Measurements from ENCODE around the gene CRYGA.

Gene CRYGA, protein sequence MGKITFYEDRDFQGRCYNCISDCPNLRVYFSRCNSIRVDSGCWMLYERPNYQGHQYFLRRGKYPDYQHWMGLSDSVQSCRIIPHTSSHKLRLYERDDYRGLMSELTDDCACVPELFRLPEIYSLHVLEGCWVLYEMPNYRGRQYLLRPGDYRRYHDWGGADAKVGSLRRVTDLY

DNA sequence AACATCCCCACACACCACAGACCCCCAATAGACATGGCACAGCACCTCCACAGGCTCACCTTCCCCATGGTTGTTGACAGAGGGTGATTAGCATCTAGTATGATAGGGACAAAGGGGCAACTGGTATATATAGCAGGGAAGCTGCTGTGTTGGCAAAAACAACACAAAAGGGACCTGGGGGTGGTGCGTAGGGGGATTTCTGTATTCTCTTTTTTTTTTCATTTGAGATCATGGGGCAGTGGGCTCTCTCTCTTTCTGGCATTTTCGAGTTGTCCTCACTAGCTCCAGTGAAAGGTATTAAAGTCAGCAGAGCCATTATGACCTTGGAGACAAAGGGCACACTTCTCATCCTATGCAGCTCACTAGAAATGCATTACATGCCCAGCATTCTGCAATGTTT, at the start of gene CRYGA:
TSS of gene CRYGA (minus strand) at position 101 of the 400 bp plus-strand sequence. CDS start at position 68, 33 bp downstream.
- no peak for DNase-seq (ENCODE audit: low spot score)

DNA sequence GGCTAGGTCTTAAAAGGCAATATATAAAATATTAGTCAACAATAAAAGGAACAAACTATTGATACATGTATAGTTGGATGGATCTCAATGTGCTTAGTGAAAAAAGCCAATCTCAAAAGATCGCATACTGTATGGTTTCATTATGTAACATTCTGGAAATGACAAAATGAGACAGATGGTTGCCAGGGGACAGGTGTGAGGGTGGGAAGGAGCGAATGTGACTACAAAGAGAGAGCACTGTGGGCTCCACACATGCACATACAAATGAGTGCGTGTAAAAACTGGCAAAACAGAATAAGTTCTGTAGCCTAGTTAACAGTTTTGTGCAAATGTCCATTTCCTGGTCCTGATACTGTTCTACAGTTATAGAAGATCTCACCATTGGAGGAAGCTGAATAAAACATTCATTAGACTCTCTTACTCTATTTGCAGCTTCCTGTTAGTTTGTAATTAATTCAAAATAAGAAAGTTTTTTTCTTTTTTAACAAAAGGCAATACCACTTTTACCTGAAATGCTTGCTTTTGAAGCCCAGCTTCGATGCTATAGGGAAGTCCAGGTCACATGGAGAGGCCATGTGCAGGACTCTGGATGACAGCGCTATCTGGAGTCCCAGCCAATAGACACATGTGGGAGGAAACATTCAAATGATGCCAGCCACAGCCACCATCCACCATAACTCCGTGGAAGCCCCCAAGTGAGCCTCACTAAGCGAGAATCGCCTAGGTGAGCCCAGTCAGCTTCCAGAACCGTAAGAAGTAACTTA, 47.5 kb upstream of the CRYGA start:
- DNase-seq (ENCODE audit: low spot score): no peak

DNA sequence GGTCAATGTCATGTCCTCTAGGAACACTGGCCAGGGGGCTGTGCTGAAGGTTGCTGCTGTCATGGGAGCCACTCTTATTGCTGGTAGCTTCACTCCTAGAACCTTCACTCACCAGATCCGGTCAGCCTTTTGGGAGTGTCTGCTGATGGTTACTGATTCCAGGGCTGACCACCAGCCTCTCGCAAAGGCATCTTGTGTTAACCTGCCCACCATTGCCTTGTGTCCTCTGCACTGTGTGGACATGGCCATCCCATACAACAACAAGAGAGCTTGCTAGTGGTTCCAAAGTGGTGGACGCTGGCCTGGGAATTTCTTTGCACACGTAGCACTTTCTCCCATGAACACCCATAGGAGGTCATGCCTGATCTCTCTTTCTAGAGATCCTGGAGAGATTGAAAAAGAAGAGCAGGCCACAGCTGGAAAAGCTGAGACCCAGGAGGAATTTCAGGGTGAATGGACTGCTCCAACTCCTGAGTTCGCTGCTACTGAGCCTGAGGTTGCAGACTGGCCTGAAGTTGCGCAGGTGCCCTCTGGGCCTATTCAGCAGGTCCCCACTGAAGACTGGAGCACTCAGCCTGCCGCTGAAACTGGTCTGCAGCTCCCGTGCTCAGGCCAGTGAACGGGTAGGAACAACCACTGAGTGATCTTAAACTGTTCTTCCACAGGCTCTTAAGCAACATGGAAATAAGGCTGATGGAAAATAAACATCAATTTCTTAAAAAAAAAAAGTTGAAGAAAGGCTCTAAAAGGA, 45.1 kb upstream of the CRYGA start:
- no peak for DNase-seq (ENCODE audit: low spot score)

DNA sequence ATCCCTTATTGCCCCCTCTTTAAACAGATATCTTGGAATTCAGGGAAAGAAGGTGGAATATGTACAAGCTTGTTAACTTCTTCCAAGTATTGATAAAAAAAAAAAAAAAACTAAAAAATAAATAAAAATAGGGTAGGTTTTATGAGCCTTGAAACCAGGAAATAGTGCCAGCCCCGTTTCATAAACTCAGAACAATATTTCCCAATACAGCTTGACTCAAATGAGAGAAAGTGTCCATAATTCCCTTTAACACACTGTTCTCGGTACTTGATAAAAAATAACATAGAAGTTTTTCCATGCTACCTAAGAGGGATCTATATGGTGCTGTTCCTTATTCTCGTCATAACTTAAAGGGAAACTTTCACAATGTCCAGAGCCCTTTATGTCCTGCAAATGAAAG, 44.4 kb upstream of the CRYGA start:
- DNase-seq (ENCODE audit: low spot score): no peak

DNA sequence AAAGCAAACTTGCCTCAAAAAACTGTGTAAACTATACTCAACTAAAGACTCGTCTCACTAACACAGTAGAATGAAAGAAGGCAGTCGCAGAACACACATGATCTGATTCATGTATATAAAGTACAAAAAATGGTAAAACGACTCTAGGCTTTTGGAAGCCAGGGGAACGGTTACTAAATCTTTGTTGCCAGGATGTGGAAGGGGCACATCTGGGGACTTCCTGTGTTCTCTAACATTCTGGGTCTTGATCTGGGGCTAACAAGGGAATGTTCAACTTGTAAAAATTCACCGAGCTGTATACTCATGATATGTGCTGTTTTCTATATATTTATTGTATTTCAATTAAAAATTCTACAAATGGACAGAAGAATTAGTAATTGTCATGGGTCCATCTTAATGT, 40.8 kb upstream of the CRYGA start:
- no peak for DNase-seq (ENCODE audit: low spot score)

DNA sequence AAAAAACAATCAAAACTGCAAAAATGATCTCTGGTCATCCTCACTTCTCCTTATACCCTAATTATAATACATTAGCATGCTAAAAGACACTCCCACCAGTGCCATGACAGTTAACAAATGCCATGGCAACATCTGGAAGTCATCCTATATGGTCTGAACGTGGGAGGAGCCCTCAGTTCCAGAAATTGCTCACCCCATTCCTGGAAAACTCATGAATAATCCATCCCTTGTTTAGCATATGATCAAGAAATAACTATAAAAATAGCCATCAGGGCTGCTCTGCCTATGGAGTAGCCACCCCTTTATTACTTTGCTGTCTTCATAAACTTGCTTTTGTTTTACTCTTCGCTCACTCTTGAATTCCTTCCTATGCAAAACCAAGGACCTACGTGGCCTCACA, 32.1 kb upstream of the CRYGA start:
- DNase-seq (ENCODE audit: low spot score): no peak

DNA sequence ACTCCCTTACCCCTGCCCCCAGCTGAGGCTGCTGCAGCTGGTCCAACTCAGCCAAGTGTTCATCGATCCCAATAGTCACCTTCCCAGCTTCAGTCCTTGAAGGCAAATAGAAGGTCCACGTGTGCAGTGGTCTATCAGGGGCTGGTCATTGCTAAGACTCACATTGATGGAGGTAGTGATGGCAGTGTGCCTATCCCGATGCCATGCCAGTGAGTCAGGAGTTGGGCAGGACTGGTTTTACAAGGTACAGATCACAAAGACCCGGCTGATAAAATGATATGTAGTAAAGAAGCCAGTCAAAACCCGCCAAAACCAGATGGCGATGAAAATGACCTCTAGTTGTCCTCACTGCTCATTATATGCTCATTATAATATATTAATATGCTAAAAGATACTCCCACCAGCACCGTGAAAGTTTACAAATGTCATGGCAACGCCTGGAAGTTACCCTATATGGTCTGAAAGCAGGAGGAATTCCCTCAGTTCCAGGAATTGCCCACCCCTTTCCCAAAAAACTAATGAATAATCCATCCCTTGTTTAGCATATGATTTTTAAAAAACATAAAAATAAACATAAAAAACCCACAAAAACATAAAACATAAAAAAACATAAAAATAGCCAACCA, 29.3 kb upstream of the CRYGA start:
- DNase-seq (ENCODE audit: low spot score): no peak

DNA sequence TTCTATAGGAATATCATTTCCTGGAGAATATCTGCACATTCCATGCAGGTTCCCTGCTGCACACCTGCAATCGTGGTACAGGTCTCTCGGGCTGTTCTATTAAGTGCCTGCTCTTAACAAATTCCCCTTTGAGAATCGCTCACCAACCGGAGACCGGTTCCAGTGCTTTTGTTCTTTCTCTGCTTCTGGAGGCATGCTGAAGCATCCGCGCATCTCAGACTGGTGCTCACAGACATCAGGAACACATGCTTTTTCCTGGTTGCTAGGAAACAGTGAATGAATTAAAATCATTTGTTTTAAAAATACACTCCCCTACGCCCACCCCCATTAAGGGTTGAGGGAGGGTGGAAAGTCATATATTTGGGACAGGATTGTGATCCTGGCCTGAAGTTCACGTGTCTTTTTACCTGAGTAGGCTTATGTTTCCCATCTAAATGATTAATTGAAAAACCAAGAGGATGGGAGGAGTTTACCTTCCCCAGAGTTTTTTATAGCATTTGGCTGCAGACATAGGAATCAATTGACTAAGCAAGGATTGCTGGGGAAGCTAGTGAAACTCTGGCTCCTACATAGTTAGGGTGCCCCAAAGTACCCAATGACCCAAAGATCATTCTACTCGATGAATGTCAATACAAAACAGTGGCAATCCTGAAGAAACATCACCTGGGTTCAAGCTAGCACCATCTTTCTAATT, 26.6 kb upstream of the CRYGA start, which contains the start of gene C2orf80:
TSS of gene C2orf80 (minus strand) at position 221 of the 694 bp plus-strand sequence. CDS start 3,044 bp downstream, outside the sequence.
- no peak for DNase-seq (ENCODE audit: low spot score)

DNA sequence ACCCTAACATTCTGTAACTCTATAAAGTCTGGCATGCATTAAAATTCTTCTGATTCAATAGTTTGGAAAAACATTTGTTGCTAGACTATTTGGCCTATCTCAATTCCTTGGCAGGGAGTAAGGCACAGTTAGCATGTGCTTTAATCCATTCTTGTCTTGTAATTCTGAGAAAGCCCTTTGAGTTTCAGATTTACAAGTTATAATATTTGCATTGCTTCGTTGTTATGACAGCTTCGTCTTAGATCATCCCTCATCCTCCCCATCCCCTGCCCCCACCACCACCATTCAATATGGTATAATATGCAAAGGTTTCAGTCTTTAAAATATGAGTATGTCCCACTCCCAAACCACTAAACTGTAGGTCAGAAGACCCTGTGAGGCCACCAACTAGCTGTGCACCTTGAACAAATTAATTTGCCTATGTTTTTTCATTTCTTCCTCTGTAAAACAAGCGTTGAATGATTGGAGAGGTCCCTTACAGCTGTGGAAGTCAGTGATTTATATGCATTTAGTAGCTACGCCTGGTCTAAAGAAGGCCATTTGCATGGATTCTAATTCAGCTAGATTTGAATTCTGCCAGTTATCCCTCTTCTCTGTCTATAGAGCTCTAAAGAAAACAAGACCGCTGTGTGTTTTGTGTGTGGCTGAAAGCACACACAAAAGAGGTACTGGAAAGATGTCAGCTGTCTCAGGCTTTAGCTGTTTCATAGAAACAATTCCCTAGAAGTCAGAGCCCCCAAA, 25.9 kb upstream of the CRYGA start:
- no peak for DNase-seq (ENCODE audit: low spot score)

DNA sequence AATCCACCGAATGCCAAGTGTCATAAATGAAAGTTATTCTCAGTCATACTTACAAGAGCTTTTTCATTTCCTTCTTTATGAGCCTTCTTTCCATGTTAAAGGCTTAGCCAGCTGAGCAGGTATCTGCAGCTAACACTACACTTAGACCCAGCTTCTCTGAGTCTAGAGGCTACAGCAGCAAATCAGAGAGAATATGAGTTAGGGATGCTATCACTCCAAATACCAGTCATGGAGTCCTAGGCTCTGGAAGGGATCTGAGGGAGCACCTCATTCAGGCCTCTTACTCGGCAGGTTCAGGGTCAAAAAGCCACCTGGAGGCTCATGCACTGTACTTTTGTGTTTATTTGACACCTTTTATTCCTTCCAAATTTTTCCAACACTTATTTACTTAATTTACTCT, 23.5 kb upstream of the CRYGA start:
- DNase-seq (ENCODE audit: low spot score): no peak

DNA sequence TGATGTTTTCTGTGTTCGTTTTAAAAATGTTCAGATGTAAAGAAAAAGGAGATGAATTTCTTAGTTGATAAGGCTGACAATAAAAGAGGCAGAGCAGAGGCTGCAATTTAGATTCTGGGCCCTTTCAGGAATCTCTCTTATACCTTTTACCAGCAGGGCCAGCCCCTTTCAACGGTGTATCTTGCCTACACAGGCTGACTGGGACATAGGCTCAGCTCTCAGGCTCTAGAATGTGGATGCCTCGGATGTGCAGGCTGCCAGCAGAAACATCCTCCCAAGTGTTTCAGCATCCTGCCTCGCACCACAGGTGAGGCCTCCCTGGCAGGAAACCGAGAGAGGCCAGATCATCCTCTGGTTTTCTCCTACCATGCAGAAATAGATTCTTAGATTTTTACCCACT, 23.1 kb upstream of the CRYGA start:
- DNase-seq (ENCODE audit: low spot score): no peak

DNA sequence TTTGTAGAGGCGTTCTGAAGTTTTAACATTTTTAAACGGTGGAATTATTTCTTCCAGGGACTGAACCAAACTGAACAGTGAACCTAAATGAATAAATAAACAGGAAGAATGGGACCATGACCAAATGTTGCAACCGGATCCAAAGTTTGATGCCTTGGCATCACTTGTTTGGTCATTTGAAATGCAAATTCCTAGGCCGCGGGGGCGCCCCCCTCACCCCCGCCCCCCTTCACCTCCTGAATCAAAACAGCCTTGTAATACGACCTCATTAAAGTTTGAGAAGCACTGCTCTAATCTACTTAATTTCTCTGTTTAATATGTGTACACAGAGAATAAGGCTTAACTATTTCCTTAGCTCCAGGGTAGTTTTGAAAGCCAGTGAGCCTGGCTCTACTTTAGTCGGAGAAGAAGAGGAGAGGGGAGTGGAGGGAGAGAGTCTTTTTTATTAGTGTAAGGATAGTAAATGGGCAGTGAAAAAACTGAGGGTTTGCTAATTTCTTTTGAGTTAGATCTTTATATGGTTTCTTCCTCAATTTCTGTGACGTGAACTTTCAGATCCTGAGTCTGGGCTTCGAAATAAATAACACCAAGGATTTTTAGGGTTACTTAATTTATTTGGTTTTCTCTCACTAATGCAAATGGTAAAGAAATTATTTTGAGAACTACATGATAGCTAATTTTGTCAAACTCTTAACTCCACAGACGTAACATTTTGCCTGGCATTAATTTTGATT, 20.8 kb upstream of the CRYGA start:
- no peak for DNase-seq (ENCODE audit: low spot score)

DNA sequence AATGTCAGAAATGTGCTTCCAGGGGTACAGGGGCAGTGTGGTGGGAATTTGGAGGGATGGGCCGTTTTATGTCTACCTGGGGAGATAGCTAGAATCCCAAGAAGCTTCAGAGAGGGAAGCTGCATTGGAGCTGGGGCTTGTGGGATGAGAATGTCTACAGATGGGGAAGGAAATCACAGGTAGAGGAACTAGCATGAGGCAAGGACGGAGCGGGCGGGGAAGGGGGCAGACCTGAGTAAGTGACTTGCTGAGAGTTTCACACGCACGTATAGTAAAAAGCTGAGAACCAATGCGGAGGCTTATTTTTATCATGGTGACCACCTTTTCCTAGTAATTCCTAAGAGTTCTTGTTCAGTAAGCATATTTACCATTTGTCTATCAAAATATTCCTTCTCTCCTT, 20.1 kb upstream of the CRYGA start:
- DNase-seq (ENCODE audit: low spot score): no peak

DNA sequence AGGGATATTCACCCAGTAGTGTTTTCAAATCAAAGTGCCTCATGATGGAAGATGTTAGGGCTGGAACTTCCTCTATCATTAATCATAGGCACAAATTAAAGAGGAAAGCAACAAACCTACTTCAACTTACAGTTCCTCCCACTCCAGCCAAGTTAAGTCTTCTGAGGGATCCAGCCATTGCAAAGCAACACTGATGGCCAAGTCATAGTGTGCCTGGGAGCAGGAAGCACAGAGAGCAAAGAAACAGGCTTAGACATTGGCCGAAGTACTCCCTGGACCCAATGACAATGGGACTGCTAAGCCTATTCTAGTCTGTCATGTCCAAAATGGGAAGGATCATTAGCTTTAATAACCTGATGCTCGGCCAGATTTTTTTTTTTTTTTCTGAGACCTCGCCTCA, 19.4 kb upstream of the CRYGA start:
- no peak for DNase-seq (ENCODE audit: low spot score)

DNA sequence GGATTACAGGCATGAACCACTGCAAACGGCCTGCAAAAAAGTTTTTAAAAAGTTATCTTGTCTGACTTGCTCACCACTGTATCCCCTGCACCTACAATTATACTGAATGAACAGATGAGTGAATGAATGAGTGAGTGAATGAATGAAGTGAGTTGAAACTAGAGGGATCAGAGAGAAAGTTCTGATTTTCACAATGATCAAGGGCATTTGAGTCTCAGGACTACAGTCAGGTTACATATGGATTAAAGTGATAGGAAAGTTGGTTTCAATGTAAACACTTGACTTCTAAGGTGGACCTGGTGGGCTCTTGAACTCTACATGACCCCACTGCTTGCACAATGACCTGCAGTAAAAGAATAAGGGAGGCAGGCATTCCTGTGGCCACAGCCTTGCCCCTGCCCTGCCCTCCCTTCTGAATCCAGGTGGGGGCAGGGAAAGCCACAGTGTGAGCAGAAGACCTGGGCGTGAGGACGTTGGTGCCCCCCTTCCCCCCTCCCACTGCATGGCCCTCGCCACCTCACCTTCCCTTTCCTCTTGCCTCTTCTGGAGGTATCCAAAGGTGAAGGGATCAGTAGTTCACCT, 15.7 kb upstream of the CRYGA start:
- DNase-seq (ENCODE audit: low spot score): no peak

DNA sequence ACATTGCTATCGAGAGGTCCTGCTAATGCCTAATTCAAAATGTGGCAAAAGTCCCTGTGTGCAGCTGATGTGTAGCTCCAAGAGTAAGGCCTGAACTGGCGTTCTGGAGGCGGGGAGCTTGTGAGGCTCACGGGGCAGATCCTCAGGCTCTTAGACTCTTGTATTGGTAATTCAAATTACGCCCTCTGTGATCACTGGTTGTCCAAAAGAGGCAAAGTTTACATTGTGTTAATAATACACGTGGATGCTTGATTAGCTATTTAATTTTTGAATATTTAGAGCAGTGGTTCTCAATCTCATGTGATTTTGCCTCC, 12.4 kb upstream of the CRYGA start:
- DNase-seq (ENCODE audit: low spot score): no peak

DNA sequence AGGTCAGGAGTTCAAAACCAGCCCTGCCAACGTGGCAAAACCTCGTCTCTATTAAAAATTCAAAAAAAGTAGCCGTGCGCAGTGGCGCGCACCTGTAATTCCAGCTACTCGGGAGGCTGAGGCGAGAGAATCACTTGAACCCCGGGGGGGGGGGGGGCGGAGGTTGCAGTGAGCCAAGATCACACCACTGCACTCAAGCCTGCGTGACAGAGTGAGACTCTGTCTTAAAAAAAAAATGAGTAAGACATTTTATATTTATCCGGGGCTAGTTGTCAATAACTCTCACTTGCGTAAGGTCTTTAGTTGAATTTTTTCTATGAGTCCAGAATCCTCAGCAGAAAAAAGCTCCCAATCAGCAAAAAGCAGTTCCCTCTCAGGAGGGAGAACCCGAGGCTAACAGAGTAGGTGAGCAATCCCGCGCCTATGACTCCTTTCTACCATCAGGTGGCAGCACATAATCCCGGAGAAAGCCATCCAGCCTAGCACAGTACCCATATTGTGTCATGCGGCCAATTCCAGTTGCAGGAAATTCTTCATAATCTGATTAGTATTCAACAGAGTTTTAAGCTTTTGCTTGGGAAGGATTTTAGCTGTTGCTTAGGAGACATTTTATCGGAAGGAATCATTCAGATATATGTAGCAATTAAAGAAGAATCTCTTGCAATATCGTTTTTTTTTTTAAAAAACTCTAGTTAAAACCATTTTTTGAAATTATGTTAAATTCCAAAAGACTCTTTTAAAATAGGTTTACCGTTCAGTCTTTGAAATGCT, 11.9 kb upstream of the CRYGA start:
- DNase-seq (ENCODE audit: low spot score): peak; percentile 51

DNA sequence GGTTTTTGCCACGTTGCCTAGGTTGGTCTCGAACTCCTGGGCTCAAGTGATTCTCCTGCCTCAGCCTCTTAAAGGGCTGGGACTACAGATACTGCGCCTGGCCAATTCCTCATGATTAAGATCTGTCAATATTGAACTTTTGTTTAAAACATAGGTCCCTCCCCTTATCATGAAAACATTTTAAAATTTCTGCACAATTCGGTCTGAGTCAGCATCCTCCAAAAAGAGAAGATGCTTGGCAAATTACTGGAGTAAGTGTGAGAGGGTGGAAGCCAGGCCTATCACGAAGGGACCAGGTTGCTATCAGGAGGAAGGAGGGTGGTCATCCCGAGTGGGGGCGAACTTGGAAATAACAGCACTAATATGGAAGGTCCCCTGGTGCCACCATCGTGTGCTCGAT, 10.8 kb upstream of the CRYGA start:
- DNase-seq (ENCODE audit: low spot score): no peak

DNA sequence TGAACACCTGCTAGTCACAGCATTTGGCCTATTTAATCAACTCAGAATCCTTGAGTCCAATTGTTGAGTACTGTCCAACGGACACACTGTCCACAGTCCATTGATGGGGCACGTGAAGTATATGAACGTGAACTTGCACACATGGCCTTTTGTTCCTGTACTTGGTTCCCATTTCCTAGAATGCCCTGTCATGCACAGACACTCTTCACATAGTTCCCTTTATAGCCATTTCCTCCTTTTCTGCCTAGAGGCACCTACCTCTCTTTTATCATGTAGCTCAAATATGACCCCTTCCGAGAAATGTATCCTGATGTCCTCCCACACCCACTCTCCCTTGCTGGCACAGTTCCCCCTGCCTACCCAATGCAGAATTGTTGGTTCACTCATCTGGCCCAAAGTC, 8.7 kb upstream of the CRYGA start:
- DNase-seq (ENCODE audit: low spot score): no peak
